Activated CD8-positive, alpha-beta memory T cell treated with anti-CD3 and anti-CD28 coated beads for 1 hour (primary cell): ENCODE measurements around the gene POLR2E.
A peak's percentile ranks its signal among the peaks of the same experiment; 100 is the strongest.

Experiments used
- DNase-seq, 2 donors: peaks; one replicate each; pipeline ENCODE4 v3.0.0-alpha.2; 2020; ENCODE audit warnings: low read depth in 1 of 2; ENCODE audit errors: extremely low read depth in 1 of 2

Gene POLR2E

DNA sequence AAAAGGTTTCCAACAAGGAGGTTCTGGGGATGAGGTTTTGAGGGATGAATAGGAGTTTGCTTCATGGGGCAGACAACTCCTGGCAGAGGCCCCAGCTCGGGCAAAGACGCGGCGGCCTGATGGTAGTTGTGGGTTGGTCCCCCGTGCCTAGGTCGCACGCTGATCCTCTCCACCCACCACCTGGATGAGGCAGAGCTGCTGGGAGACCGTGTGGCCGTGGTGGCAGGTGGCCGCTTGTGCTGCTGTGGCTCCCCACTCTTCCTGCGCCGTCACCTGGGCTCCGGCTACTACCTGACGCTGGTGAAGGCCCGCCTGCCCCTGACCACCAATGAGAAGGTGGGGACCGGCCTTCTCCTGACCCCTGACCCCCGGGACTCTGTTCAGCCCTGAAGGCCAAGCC is 43.4 kb downstream of the POLR2E start:
- DNase-seq = no peak

DNA sequence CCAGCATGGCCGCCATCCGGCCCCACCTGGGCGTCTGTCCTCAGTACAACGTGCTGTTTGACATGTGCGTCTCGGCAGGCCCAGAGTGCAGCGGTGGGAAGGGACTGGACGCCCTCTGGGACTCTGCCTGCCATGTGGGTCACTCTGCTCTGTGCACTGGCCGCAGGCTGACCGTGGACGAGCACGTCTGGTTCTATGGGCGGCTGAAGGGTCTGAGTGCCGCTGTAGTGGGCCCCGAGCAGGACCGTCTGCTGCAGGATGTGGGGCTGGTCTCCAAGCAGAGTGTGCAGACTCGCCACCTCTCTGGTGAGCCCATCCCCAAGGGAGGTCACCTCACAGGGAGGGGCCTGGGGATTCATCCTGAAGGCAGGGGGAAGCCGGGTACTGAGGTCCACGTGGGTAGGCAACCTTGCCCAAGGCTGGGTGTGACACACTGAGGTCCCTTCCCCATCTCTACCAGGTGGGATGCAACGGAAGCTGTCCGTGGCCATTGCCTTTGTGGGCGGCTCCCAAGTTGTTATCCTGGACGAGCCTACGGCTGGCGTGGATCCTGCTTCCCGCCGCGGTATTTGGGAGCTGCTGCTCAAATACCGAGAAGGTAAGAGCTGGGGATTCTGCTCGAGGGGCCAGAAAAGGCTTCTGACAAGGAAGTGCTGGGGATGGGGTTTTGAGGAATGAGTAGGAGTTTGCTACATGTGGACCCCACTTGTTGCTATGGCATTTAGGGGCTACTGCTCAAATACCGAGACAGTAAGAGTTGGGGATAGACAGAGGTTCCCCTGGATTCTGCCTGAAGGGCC is 44.0 kb downstream of the POLR2E start:
- no peak for DNase-seq

- no peak for DNase-seq
Observed at GRCh38 chr19:1049800-1050199, 45.4 kb downstream of the POLR2E start.

DNA sequence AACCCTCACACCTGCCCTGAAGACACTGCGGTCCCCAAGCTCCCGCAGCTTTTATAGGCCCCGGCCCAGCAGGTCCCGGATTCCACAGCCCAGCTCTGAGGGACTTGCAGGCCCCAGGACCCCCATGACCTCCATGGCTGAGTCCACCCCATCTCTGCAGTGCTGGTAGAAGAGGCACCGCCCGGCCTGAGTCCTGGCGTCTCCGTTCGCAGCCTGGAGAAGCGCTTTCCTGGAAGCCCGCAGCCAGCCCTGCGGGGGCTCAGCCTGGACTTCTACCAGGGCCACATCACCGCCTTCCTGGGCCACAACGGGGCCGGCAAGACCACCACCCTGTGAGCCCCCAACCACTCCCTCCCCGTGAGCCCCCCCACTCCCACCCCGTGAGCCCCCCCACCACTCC is 46.1 kb downstream of the POLR2E start:
- DNase-seq = no peak

- no peak for DNase-seq
Observed at GRCh38 chr19:1047696-1048147, 47.5 kb downstream of the POLR2E start.

DNA sequence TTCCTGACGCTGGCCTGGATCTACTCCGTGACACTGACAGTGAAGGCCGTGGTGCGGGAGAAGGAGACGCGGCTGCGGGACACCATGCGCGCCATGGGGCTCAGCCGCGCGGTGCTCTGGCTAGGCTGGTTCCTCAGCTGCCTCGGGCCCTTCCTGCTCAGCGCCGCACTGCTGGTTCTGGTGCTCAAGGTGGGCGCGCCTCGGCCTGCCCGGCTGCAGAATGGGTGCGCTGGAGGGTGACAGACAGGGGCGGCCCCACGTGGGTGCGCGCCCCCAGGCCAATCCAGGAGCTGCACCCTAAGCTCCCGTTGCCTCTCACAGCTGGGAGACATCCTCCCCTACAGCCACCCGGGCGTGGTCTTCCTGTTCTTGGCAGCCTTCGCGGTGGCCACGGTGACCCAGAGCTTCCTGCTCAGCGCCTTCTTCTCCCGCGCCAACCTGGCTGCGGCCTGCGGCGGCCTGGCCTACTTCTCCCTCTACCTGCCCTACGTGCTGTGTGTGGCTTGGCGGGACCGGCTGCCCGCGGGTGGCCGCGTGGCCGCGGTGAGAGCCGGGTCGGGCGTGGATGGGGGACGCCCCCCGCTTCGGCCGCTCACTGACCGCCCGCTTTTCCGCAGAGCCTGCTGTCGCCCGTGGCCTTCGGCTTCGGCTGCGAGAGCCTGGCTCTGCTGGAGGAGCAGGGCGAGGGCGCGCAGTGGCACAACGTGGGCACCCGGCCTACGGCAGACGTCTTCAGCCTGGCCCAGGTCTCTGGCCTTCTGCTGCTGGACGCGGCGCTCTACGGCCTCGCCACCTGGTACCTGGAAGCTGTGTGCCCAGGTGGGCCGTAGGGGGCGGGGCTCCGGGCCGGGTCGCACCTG is 48.1 kb downstream of the POLR2E start:
- DNase-seq = no peak

DNA sequence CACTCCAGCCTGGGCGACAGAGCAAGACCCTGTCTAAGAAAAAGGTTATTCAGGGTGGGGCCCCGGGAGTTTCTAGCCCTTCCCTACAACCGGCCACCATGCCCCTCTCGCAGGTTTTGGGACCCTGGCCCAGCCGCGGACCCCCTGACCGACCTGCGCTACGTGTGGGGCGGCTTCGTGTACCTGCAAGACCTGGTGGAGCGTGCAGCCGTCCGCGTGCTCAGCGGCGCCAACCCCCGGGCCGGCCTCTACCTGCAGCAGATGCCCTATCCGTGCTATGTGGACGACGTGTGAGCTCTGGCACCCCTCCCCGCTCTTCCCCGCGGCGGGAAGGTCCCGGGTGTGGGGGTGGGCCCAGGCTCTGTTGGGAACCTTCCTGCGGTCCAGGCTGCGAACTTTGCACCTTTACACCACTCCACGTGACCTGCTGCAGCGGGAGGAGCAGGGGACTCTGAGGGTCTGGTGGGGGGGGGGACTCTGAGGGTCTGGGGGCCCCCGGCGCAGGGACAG is 49.0 kb downstream of the POLR2E start:
- DNase-seq = no peak

GRCh38 chr19:1045247-1045603 is 50.0 kb downstream of the POLR2E start:
- no peak for DNase-seq

DNA sequence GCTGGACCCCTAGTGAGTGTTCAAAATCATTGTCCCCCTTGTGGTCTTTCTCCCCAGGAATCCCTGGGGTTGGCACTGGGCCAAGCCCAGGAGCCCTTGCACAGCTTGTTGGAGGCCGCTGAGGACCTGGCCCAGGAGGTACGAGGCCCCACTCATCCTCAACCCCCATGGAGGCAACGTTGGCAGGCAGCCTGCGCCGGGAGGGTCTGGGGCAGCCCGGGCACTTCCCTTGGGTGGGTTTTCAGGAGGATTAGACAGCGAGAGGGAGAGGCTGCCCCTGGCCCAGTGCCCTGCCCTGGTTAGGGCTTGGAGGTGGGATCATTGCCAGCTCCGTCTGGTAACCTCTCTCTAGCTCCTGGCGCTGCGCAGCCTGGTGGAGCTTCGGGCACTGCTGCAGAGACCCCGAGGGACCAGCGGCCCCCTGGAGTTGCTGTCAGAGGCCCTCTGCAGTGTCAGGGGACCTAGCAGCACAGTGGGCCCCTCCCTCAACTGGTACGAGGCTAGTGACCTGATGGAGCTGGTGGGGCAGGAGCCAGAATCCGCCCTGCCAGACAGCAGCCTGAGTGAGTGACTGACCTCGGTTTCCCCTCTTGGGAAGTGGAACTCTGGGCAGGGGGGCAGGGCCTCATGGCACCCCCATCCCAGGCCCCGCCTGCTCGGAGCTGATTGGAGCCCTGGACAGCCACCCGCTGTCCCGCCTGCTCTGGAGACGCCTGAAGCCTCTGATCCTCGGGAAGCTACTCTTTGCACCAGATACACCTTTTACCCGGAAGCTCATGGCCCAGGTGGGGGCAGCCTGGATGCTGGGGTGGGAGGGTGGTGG is 52.3 kb downstream of the POLR2E start:
- DNase-seq = no peak

DNA sequence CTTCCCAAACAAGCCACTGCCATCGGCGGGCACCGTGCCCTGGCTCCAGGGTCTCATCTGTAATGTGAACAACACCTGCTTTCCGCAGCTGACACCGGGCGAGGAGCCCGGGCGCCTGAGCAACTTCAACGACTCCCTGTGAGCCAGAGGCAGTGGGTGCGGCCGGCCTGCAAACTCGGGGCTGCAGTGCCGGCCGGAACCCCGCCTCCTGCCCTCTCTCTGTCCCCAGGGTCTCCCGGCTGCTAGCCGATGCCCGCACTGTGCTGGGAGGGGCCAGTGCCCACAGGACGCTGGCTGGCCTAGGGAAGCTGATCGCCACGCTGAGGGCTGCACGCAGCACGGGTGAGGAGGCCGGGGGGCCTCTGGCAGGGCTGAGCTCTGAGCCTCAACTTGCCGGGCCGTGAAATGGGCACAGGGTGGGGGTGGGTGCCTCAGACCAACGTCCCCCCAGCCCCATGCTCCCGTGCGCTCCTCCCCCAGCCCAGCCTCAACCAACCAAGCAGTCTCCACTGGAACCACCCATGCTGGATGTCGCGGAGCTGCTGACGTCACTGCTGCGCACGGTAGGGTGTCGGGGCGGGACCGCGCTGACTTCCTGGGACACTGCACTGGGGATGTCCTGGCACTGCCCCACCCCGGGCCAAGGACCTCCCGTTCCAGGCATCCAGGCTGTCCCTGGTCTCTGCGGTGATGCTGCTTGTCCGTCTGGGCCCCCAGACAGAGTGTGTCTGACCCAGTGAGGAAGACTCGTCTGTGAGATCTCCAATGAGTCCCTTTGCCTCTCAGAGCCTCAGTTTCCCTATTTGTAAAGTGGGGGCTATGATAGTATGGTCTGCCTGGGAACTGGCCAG is 53.1 kb downstream of the POLR2E start:
- no peak for DNase-seq

DNA sequence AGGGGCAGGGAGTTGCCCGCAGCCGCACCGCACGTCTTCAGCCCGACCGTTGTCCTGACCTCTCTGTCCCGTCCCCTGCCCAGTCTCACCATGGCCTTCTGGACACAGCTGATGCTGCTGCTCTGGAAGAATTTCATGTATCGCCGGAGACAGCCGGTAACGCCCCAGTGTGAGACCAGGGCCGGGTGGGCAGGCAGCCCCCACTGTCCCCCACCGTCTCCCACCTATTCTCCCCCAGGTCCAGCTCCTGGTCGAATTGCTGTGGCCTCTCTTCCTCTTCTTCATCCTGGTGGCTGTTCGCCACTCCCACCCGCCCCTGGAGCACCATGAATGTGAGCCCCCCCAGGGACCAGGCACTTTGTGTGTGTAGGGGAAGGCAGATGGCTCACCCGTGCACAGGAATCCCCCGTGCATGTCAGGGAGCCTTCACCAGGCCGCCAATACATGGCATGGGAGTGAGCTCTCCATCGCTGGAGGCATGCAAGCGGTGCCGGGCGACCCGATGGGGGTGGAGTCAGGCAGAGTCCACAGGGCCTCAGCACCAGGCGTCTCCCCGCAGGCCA is 53.8 kb downstream of the POLR2E start:
- DNase-seq = no peak

GRCh38 chr19:1040476-1041271 is 54.5 kb downstream of the POLR2E start:
- DNase-seq = peak; percentile 77 to 83

DNA sequence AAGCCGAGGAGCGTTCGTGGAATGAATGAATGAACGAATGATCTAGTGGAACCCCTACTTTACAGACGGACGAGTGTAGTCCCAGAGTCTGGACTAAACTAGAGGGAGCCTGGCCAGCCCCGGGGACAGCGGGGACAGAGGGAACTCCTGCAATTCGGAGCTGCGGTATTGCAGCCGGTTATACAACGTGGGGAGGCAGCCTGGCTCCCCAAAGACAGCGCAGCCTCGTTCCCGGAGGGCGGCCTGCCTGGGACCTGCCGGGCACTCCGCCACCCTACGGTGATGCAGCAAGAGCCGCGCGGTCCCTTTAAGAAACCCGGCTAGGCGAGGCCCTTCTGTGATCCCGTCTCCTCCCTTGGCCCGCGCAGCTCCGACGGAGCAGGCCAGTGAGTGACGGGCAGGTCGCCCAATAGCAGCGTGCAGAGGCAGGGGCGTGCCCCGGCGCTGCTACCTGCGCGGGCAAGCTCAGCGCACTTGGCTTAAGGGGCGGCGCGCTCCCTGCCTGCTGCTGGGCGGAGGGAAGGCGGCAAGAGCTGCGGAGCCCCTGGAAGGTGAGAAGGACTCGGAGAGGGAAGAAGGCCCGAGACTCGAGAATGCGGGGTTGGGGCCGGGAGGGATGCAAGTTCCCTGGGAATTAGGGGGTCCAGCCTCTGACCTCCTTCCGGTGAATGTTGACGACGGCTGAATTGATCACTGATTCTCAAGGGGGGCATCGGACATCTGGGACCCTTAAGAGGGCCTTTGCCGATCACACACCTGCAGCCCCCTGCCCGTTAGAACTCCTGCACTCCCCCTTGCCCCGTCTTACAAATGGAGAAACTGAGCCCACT is 55.3 kb downstream of the POLR2E start, which contains the start of gene ABCA7:
TSS of gene ABCA7 (plus strand) at position 462 of the 830 bp plus-strand sequence. CDS start 1,255 bp downstream, outside the sequence.
- peak; percentile 98 to 99 for DNase-seq

DNA sequence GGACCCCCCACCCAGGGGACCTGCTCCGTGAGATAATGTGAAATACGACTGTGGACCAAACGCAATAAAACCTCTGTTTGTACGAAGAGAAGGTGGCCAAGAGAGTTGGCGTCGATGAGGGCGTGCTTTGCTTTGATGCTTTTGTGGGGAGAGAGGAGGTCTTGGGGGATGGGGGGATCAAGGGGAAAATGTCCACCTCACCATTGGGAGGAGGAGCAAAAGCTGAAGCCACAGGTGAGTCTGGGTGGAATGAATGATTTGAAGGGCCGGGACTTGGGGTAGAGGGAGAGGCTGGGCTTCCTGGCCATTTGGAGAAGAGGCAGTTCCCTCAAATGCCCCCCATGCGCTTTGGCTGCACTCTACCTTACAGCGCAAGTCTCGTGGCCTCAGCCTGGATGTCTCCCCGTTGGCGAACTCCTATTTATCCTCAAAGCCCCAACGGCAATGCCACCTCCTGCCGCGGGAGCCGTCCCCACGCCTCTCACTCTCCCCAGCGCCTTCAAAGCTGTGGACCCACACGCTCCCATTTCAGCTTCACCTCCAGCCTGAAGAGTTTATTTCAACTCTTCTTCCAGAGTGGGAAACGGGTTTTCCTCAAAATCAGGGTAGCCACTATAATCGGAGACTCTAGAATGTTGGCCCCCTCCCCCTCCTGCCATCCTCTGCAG is 56.1 kb downstream of the POLR2E start:
- no peak for DNase-seq

- no peak for DNase-seq
Observed at GRCh38 chr19:1037621-1038064, 57.5 kb downstream of the POLR2E start.
